ENCODE results near the gene CFAP57. TPM values are rescaled to one million over a fixed set of nuclear protein-coding genes. Genes with fewer than 3 reads are reported as not detected.

CFAP57 gene
- total and polyA plus RNA-seq, 9 of the 15 experiments (the other 6 are each of a cell fraction or from before 2014, with no cell fraction given) = 0.04 to 0.22 (median 0.07) TPM; not detected in 3

- TF ChIP-seq TAF1 (IDR thresholded peaks at IDR 0.05; ENCODE audit: control insufficient read depth, extremely low read depth, insufficient read depth, low read length, severe bottlenecking) (peak; percentile 70), RHOXF2B (CRISPR knock-in tag; conservative IDR thresholded peaks at IDR 0.05) (no peak), ASH1L (IDR thresholded peaks at IDR 0.05; ENCODE audit: borderline replicate concordance, low read depth, partially characterized antibody) (no peak), CEBPG (CRISPR knock-in tag; IDR thresholded peaks at IDR 0.05) (no peak), CEBPG (tag; conservative IDR thresholded peaks at IDR 0.05 in 1 of 2, IDR thresholded peaks at IDR 0.05 in 1 of 2) (no peak), ZKSCAN3 (CRISPR knock-in tag; IDR thresholded peaks at IDR 0.05) (no peak), ZNF347 (CRISPR knock-in tag; IDR thresholded peaks at IDR 0.05; ENCODE audit: low read depth) (no peak), BCL6 (CRISPR knock-in tag; IDR thresholded peaks at IDR 0.05) (no peak), ZNF609 (CRISPR knock-in tag; IDR thresholded peaks at IDR 0.05; ENCODE audit: borderline replicate concordance) (no peak), MXI1 (IDR thresholded peaks at IDR 0.05; ENCODE audit: low read depth, low read length) (peak; percentile 99), LEF1 (IDR thresholded peaks at IDR 0.05) (no peak), ZNF778 (CRISPR knock-in tag; IDR thresholded peaks at IDR 0.05) (no peak), ZNF740 (CRISPR knock-in tag; IDR thresholded peaks at IDR 0.05) (no peak), ZNF740 (tag; IDR thresholded peaks at IDR 0.05) (no peak)
These were observed at the start of gene CFAP57, which contains the start of gene EBNA1BP2 (continued) for GRCh38 chr1:43171876-43172526.

Data from K562 (cell line).